Upper lobe of left lung (tissue), 6 donors: Measurements from ENCODE around the gene ANKRD60. TPM values are rescaled to one million over a fixed set of nuclear protein-coding genes. Genes with fewer than 3 reads are reported as not detected.
A peak's percentile ranks its signal among the peaks of the same experiment; 100 is the strongest.

ENCODE experiments used
- ATAC-seq, 2 donors: fragments of 200-7000 bp; cut with Tn5 transposase; one replicate each; pipeline ENCODE4 v1.9.1; 2022; ENCODE audit warnings: mild to moderate bottlenecking in 2 of 2, moderate library complexity in 2 of 2; ENCODE audit not compliant: low FRiP score in 2 of 2
- DNase-seq, 2 donors: peaks; one replicate each; pipeline ENCODE4 v3.0.0-alpha.2; 2019 to 2020
- H3K27ac ChIP-seq, 4 donors: fragments of 200-600 bp; sonication (generic); one replicate each; pipeline ENCODE4 v1.5.1; 2016 to 2019
- H3K27me3 ChIP-seq, 4 donors: fragments of 200-600 bp; sonication (generic); one replicate each; pipeline ENCODE4 v1.5.1; 2017 to 2019
- H3K36me3 ChIP-seq, 4 donors: fragments of 200-600 bp; sonication (generic); one replicate each; pipeline ENCODE4 v1.5.1; 2016 to 2019
- H3K4me1 ChIP-seq, 4 donors: fragments of 200-600 bp; sonication (generic); one replicate each; pipeline ENCODE4 v1.5.1; 2018 to 2019
- H3K4me3 ChIP-seq, 4 donors: fragments of 200-600 bp; sonication (generic); one replicate each; pipeline ENCODE4 v1.5.1; 2017 to 2019; ENCODE audit warnings: mild to moderate bottlenecking in 2 of 4, moderate library complexity in 1 of 4
- H3K9me3 ChIP-seq, 4 donors: fragments of 200-600 bp; sonication (generic); one replicate each; pipeline ENCODE4 v1.5.1; 2018 to 2019
- CTCF ChIP-seq, 6 experiments: fragments of 450-650 bp in 4 of 6; fragments of 200-600 bp in 2 of 6; sonication (generic) in 2 of 6; IDR thresholded peaks; one replicate each; pipeline ENCODE4 v1.5.1; 2016 to 2019; ENCODE audit warnings: antibody characterized with exemption in 6 of 6
- EP300 ChIP-seq, 4 donors: sonication (generic); formaldehyde crosslinking; IDR thresholded peaks; one replicate each; pipeline ENCODE4 v1.5.1; 2017; ENCODE audit warnings: antibody characterized with exemption in 4 of 4, control low read depth in 2 of 4
- POLR2A ChIP-seq, 4 donors: fragments of 450-650 bp; IDR thresholded peaks; one replicate each; pipeline ENCODE4 v1.5.1; 2016 to 2017; ENCODE audit warnings: antibody characterized with exemption in 4 of 4, mild to moderate bottlenecking in 2 of 4
- POLR2AphosphoS5 ChIP-seq, 2 donors: sonication (generic); formaldehyde crosslinking; IDR thresholded peaks; one replicate each; pipeline ENCODE4 v1.5.1; 2017; ENCODE audit warnings: antibody characterized with exemption in 2 of 2
- WGBS, 2 donors: methylation state at CpG; one replicate each; pipeline ENCODE4 v1.1.5; 2017 to 2018; 5-methylcytosine and 5-hydroxymethylcytosine counted together
- total RNA-seq, 6 donors: library from RNA; depleted of rRNA in 4 of 6; stranded (reverse); fragments of >200 nt in 4 of 6; gene quantifications; one replicate each; pipeline versions ENCODE4 v1.1.0 to v1.2.1, GENCODE V29; 2016 to 2021
- donor health status: DM: no; HTN: no; CAD: no; lungs with moderate emphysema.
- donor health status: DM: no; HTN: yes; CAD: no; lungs with severe emphysema.

ANKRD60 gene
- total RNA-seq, 6 donors from 2014 or later: not detected

GRCh38 chr20:58254890-58255289 lies 26.4 kb upstream of the ANKRD60 start:
- no peak overlapping the region for H3K27ac ChIP-seq
- DNase-seq: no peak
- no peaks in the 10 kb centered on the region for H3K4me1 ChIP-seq
- no peaks in the 10 kb centered on the region for H3K9me3 ChIP-seq
- TF ChIP-seq CTCF (IDR thresholded peaks at IDR 0.05): no peak
- TF ChIP-seq POLR2AphosphoS5 (IDR thresholded peaks at IDR 0.05): no peak
- no peak for TF ChIP-seq POLR2A (IDR thresholded peaks at IDR 0.05)
- TF ChIP-seq EP300 (IDR thresholded peaks at IDR 0.05): no peak
- H3K4me3 ChIP-seq: no peak overlapping the region
- no peak for ATAC-seq
- no peaks in the 10 kb centered on the region for H3K27me3 ChIP-seq
- H3K36me3 ChIP-seq: peaks cover 0 to 18% (median 3%) of the 10 kb centered on the region in 4 donors

- H3K36me3 ChIP-seq: peaks cover 0 to 44% (median 9%) of the 10 kb centered on the region in 4 donors
- H3K27ac ChIP-seq: no peak overlapping the region
- TF ChIP-seq CTCF (IDR thresholded peaks at IDR 0.05): no peak
- no peak for TF ChIP-seq POLR2A (IDR thresholded peaks at IDR 0.05)
- no peak for TF ChIP-seq EP300 (IDR thresholded peaks at IDR 0.05)
- TF ChIP-seq POLR2AphosphoS5 (IDR thresholded peaks at IDR 0.05): no peak
- WGBS, 2 donors: 79 to 80% methylated on average over 2 of the region's 2 CpGs
- no peaks in the 10 kb centered on the region for H3K9me3 ChIP-seq
- no peak for DNase-seq
- H3K27me3 ChIP-seq: no peaks in the 10 kb centered on the region
- H3K4me3 ChIP-seq: no peak overlapping the region
- peak in 1 of 2 donors; percentile 39 for ATAC-seq
- no peaks in the 10 kb centered on the region for H3K4me1 ChIP-seq
These were observed 23.6 kb upstream of the ANKRD60 start for GRCh38 chr20:58251979-58252591.

- Histone ChIP-seq H3K9me3 (no peaks in the 10 kb centered on the region), H3K4me3 (no peak overlapping the region), H3K36me3 (peaks cover 0 to 50% (median 11%) of the 10 kb centered on the region in 4 donors), H3K4me1 (no peaks in the 10 kb centered on the region), H3K27me3 (no peaks in the 10 kb centered on the region), H3K27ac (no peak overlapping the region)
- ATAC-seq (no peak), DNase-seq (no peak)
- no peak for TF ChIP-seq CTCF (IDR thresholded peaks at IDR 0.05)
- TF ChIP-seq POLR2AphosphoS5 (IDR thresholded peaks at IDR 0.05): no peak
- TF ChIP-seq POLR2A (IDR thresholded peaks at IDR 0.05): no peak
- TF ChIP-seq EP300 (IDR thresholded peaks at IDR 0.05): no peak
- 87 to 95% methylated on average over 8 of the region's 8 CpGs for WGBS, 2 donors
These were observed 23.0 kb upstream of the ANKRD60 start for GRCh38 chr20:58251348-58251978.

- H3K4me1 ChIP-seq: no peaks in the 10 kb centered on the region
- no peaks in the 10 kb centered on the region for H3K27me3 ChIP-seq
- H3K4me3 ChIP-seq: no peak overlapping the region
- no peaks in the 10 kb centered on the region for H3K9me3 ChIP-seq
- peak in 2 of 6 experiments; percentile 12 to 20 for TF ChIP-seq CTCF (IDR thresholded peaks at IDR 0.05)
- no peak for TF ChIP-seq POLR2A (IDR thresholded peaks at IDR 0.05)
- no peak for DNase-seq
- no peak overlapping the region for H3K27ac ChIP-seq
- 61 to 75% methylated on average over 9 of the region's 9 CpGs for WGBS, 2 donors
- ATAC-seq: no peak
- H3K36me3 ChIP-seq: peaks cover 7 to 96% (median 37%) of the 10 kb centered on the region in 4 donors
These were observed 17.9 kb upstream of the ANKRD60 start for GRCh38 chr20:58246346-58246745.

- Histone ChIP-seq H3K4me1 (no peaks in the 10 kb centered on the region), H3K27ac (no peak overlapping the region), H3K27me3 (no peaks in the 10 kb centered on the region), H3K4me3 (no peak overlapping the region), H3K36me3 (peaks cover 7 to 92% (median 35%) of the 10 kb centered on the region in 4 donors), H3K9me3 (no peaks in the 10 kb centered on the region)
- ATAC-seq: no peak
- TF ChIP-seq POLR2A (IDR thresholded peaks at IDR 0.05) (no peak), POLR2AphosphoS5 (IDR thresholded peaks at IDR 0.05) (no peak)
- 97 to 98% methylated on average over 8 of the region's 8 CpGs for WGBS, 2 donors
- DNase-seq: no peak
These were observed 17.5 kb upstream of the ANKRD60 start for GRCh38 chr20:58245931-58246330.
